DMS53 treated with DMSO at 0.1 percent for 48 hours (cell line): ENCODE results near the gene CSTF3.
"Not testable (repeated sequence)": the region's sequence is repeated elsewhere in the genome, so short reads cannot be mapped to it uniquely, and the experiment has no call there.

ENCODE experiments used
- DNase-seq: peaks from one replicate; lab custom pipeline; 2025; ENCODE audit not compliant: unreplicated experiment; lab: John Stamatoyannopoulos, UW

CSTF3 gene

GRCh38 chr11:33161120-33162005 is at the start of gene CSTF3:
Gene CSTF3, minus strand, starts transcription at chr11:33161480. Its CDS starts 155 bp downstream, at chr11:33161325.
- DNase-seq = peak; percentile 86

- no peak for DNase-seq
Observed at GRCh38 chr11:33208150-33208549, 46.9 kb upstream of the CSTF3 start.

- no peak for DNase-seq
Observed at GRCh38 chr11:33207408-33207985, 46.2 kb upstream of the CSTF3 start.

- no peak for DNase-seq
Observed at GRCh38 chr11:33197915-33198727, 36.8 kb upstream of the CSTF3 start.

- no peak for DNase-seq
Observed at GRCh38 chr11:33195462-33196173, 34.3 kb upstream of the CSTF3 start.

GRCh38 chr11:33194455-33194854 is 33.2 kb upstream of the CSTF3 start:
- no peak for DNase-seq

GRCh38 chr11:33191467-33191866 is 30.2 kb upstream of the CSTF3 start:
- no peak for DNase-seq

- no peak for DNase-seq
Observed at GRCh38 chr11:33187998-33188722, 26.9 kb upstream of the CSTF3 start.

- no peak for DNase-seq
Observed at GRCh38 chr11:33185756-33186155, 24.5 kb upstream of the CSTF3 start.

GRCh38 chr11:33182246-33182878 is 21.1 kb upstream of the CSTF3 start:
- DNase-seq = no peak

- no peak for DNase-seq
Observed at GRCh38 chr11:33179348-33179803, 18.1 kb upstream of the CSTF3 start.

- no peak for DNase-seq
Observed at GRCh38 chr11:33178443-33179180, 17.3 kb upstream of the CSTF3 start.

GRCh38 chr11:33177676-33178336 is 16.5 kb upstream of the CSTF3 start:
- DNase-seq = no peak

GRCh38 chr11:33176760-33177159 is 15.5 kb upstream of the CSTF3 start:
- not testable (repeated sequence) for DNase-seq

GRCh38 chr11:33172996-33173395 is 11.7 kb upstream of the CSTF3 start:
- DNase-seq = no peak

GRCh38 chr11:33172345-33172744 is 11.1 kb upstream of the CSTF3 start:
- no peak for DNase-seq

GRCh38 chr11:33171251-33171650 is 10.0 kb upstream of the CSTF3 start:
- DNase-seq = no peak

- no peak for DNase-seq
Observed at GRCh38 chr11:33168709-33169200, 7.5 kb upstream of the CSTF3 start.
